H9 (cell line): ENCODE results near the gene PTPN7. TPM values are rescaled to one million over a fixed set of nuclear protein-coding genes. Genes with fewer than 3 reads are reported as not detected.

Source experiments
- DNase-seq: peaks from one replicate; pipeline ENCODE4 v3.0.0-alpha.2; 2017
- H2AFZ ChIP-seq: one replicate; pipeline ENCODE4 v1.6.1; 2013; ENCODE audit warnings: mild to moderate bottlenecking, low read length, control low read depth, moderate library complexity
- H2AK5ac ChIP-seq: 2 replicates; pipeline ENCODE4 v1.6.1; 2013; ENCODE audit warnings: low read length, control low read depth, mixed read lengths; ENCODE audit not compliant: insufficient read length
- H2BK120ac ChIP-seq: one replicate; pipeline ENCODE4 v1.6.1; 2013; ENCODE audit warnings: low read depth, mild to moderate bottlenecking, low read length, control low read depth, inconsistent platforms; ENCODE audit not compliant: poor library complexity, severe bottlenecking
- H2BK12ac ChIP-seq: 2 replicates; pipeline ENCODE4 v1.6.1; 2013; ENCODE audit warnings: low read length, control low read depth, mixed read lengths, low read depth; ENCODE audit not compliant: insufficient read length
- H2BK15ac ChIP-seq: 2 replicates; pipeline ENCODE4 v1.6.1; 2013; ENCODE audit warnings: low read depth, low read length, control low read depth
- H2BK20ac ChIP-seq: one replicate; pipeline ENCODE4 v1.6.1; 2013; ENCODE audit warnings: low read depth, mild to moderate bottlenecking, low read length, control low read depth, inconsistent platforms; ENCODE audit not compliant: poor library complexity, severe bottlenecking
- H2BK5ac ChIP-seq: 2 replicates; pipeline ENCODE4 v1.6.1; 2013; ENCODE audit warnings: low read length, control low read depth, mixed read lengths; ENCODE audit not compliant: insufficient read length
- H3K14ac ChIP-seq: 2 replicates; pipeline ENCODE4 v1.6.1; 2013; ENCODE audit warnings: low read length, control low read depth; ENCODE audit not compliant: insufficient read depth
- H3K18ac ChIP-seq: 2 replicates; pipeline ENCODE4 v1.6.1; 2013; ENCODE audit warnings: low read depth, mild to moderate bottlenecking, mixed read lengths, low read length, control low read depth; ENCODE audit not compliant: insufficient read length
- H3K23ac ChIP-seq: 2 replicates; pipeline ENCODE4 v1.6.1; 2013; ENCODE audit warnings: low read length, control low read depth, mixed read lengths, low read depth; ENCODE audit not compliant: insufficient read length
- H3K23me2 ChIP-seq: 2 replicates; pipeline ENCODE4 v1.6.1; 2013; ENCODE audit warnings: low read depth, mild to moderate bottlenecking, mixed read lengths, low read length, control low read depth; ENCODE audit not compliant: insufficient read length, poor library complexity, severe bottlenecking
- H3K27ac ChIP-seq: 2 replicates; pipeline ENCODE4 v1.5.1; 2013; ENCODE audit warnings: low read length, control low read depth, mixed read lengths, low read depth; ENCODE audit not compliant: insufficient read length
- H3K27me3 ChIP-seq: 2 replicates; pipeline ENCODE4 v1.6.1; 2013; ENCODE audit warnings: low read length, control low read depth, inconsistent platforms; ENCODE audit not compliant: insufficient read depth
- H3K4ac ChIP-seq: 2 replicates; pipeline ENCODE4 v1.6.1; 2013; ENCODE audit warnings: low read depth, mild to moderate bottlenecking, control low read depth, inconsistent platforms, low read length, moderate library complexity
- H3K4me1 ChIP-seq: 2 replicates; pipeline ENCODE4 v1.6.1; 2013; ENCODE audit warnings: low read length, control low read depth, inconsistent platforms; ENCODE audit not compliant: insufficient read depth
- H3K4me2 ChIP-seq: 2 replicates; pipeline ENCODE4 v1.6.1; 2013; ENCODE audit warnings: low read length, control low read depth, mixed read lengths; ENCODE audit not compliant: insufficient read length, insufficient read depth
- H3K56ac ChIP-seq: 2 replicates; pipeline ENCODE4 v1.6.1; 2013; ENCODE audit warnings: low read depth, mild to moderate bottlenecking, mixed read lengths, low read length, control low read depth; ENCODE audit not compliant: insufficient read length
- H3K79me1 ChIP-seq: 2 replicates; pipeline ENCODE4 v1.6.1; 2013; ENCODE audit warnings: low read depth, mild to moderate bottlenecking, moderate library complexity, low read length, control low read depth, inconsistent platforms; ENCODE audit not compliant: insufficient read depth, poor library complexity, severe bottlenecking
- H3K79me2 ChIP-seq: 2 replicates; pipeline ENCODE4 v1.6.1; 2013; ENCODE audit warnings: low read length, control low read depth, inconsistent platforms; ENCODE audit not compliant: insufficient read depth
- H3K9ac ChIP-seq: 2 replicates; pipeline ENCODE4 v1.6.1; 2013; ENCODE audit warnings: low read length, control low read depth, mixed read lengths; ENCODE audit not compliant: insufficient read length; ENCODE audit errors: extremely low read depth
- H3K9me3 ChIP-seq: one replicate; pipeline ENCODE4 v1.6.1; 2013; ENCODE audit warnings: low read depth, low read length, inconsistent platforms; ENCODE audit not compliant: control insufficient read depth
- H3T11ph ChIP-seq: one replicate; pipeline ENCODE4 v1.6.1; 2013; ENCODE audit warnings: mild to moderate bottlenecking, low read length, control low read depth, inconsistent platforms
- H4K20me1 ChIP-seq: one replicate; pipeline ENCODE4 v1.6.1; 2013; ENCODE audit not compliant: control insufficient read depth, insufficient read length, insufficient read depth
- H4K5ac ChIP-seq: 2 replicates; pipeline ENCODE4 v1.6.1; 2013; ENCODE audit warnings: low read depth, mild to moderate bottlenecking, mixed read lengths, low read length, control low read depth; ENCODE audit not compliant: insufficient read length
- H4K8ac ChIP-seq: replicated peaks from 2 replicates; pipeline ENCODE4 v1.6.1; 2013; ENCODE audit warnings: low read length, control low read depth, mixed read lengths, low read depth; ENCODE audit not compliant: insufficient read length
- H4K91ac ChIP-seq: 2 replicates; pipeline ENCODE4 v1.6.1; 2013; ENCODE audit warnings: low read depth, mild to moderate bottlenecking, moderate library complexity, mixed read lengths, low read length, control low read depth; ENCODE audit not compliant: insufficient read length
- H3K27ac Mint-ChIP-seq, 3 experiments: 2 replicates in 2 of 3; 3 replicates in 1 of 3; pipeline ENCODE4 v1.8.0; 2020 to 2021; ENCODE audit warnings: mixed read lengths in 3 of 3, mild to moderate bottlenecking in 1 of 3, moderate library complexity in 1 of 3
- H3K27me3 Mint-ChIP-seq: 2 replicates; pipeline ENCODE4 v1.8.0; 2021; ENCODE audit warnings: low read depth, mild to moderate bottlenecking, moderate library complexity, mixed read lengths
- H3K36me3 Mint-ChIP-seq, 3 experiments: 2 replicates in 2 of 3; 3 replicates in 1 of 3; pipeline ENCODE4 v1.8.0; 2020 to 2021; ENCODE audit warnings: low read depth in 3 of 3, mixed read lengths in 3 of 3; ENCODE audit not compliant: insufficient read depth in 1 of 3
- H3K4me1 Mint-ChIP-seq, 2 experiments: 2 replicates each; pipeline ENCODE4 v1.8.0; 2020; ENCODE audit warnings: mixed read lengths in 2 of 2
- H3K4me3 Mint-ChIP-seq, 2 experiments: 2 replicates in 1 of 2; 3 replicates in 1 of 2; pipeline ENCODE4 v1.8.0; 2020 to 2021; ENCODE audit warnings: mild to moderate bottlenecking in 2 of 2, mixed read lengths in 2 of 2, moderate library complexity in 1 of 2
- H3K9me3 Mint-ChIP-seq, 2 experiments: 2 replicates in 1 of 2; 3 replicates in 1 of 2; pipeline ENCODE4 v1.8.0; 2020; ENCODE audit warnings: mild to moderate bottlenecking in 2 of 2, mixed read lengths in 2 of 2, moderate library complexity in 1 of 2
- CTCF ChIP-seq: fragments of 200-600 bp; sonication (generic); conservative IDR thresholded peaks from 3 replicates; pipeline ENCODE4 v1.8.0; 2021; ENCODE audit warnings: antibody characterized with exemption, mild to moderate bottlenecking
- WGBS: extraction: QIAGEN DNeasy Blood & Tissue Kit; methylation state at CpG from one replicate; pipeline ENCODE4 v1.1.7; 2013; ENCODE audit warnings: missing lambda C conversion rate, low lambda C conversion rate, mixed read lengths; ENCODE audit not compliant: insufficient read length; ENCODE audit errors: extremely low coverage; 5-methylcytosine and 5-hydroxymethylcytosine counted together
- total RNA-seq: library from RNA; stranded (reverse); gene quantifications from 2 replicates; pipeline ENCODE4 v1.2.1, GENCODE V29; 2021

Gene PTPN7
- total RNA-seq, 1 experiment from 2014 or later, result 0.72 TPM

- Histone ChIP-seq H3K18ac (no peak overlapping the region), H3K23ac (no peak overlapping the region), H3K79me2 (no peaks in the 10 kb centered on the region), H4K8ac (no peak overlapping the region), H3K27ac (no peak overlapping the region), H2AFZ (no peak overlapping the region), H2BK12ac (no peak overlapping the region), H3K4me2 (no peak overlapping the region), H2BK15ac (no peak overlapping the region), H3K56ac (no peak overlapping the region), H4K5ac (no peak overlapping the region), H2BK120ac (no peak overlapping the region), H2BK20ac (no peak overlapping the region), H2BK5ac (no peak overlapping the region), H3K23me2 (no peaks in the 10 kb centered on the region), H3K9me3 (no peaks in the 10 kb centered on the region), H3K79me1 (no peaks in the 10 kb centered on the region), H3K14ac (no peak overlapping the region), H3T11ph (no peak overlapping the region), H2AK5ac (no peak overlapping the region), H3K4me1 (peaks cover 3% of the 10 kb centered on the region; the same call in 1 of the 2 replicates), H3K27me3 (no peaks in the 10 kb centered on the region), H3K4ac (no peak overlapping the region), H4K20me1 (no peaks in the 10 kb centered on the region), H3K9ac (no peak overlapping the region), H4K91ac (no peak overlapping the region)
- Mint-ChIP-seq H3K27ac (peak overlapping the region in 1 of 3 experiments; percentile 79; a peak in 3 of 7 replicates), H3K4me3 (peak overlapping the region; percentile 40 to 60; a peak in 4 of 5 replicates), H3K4me1 (peaks cover 15 to 24% of the 10 kb centered on the region in 2 experiments), H3K36me3 (no peaks in the 10 kb centered on the region), H3K9me3 (no peaks in the 10 kb centered on the region; a peak in 1 of 5 replicates), H3K27me3 (peaks cover 11% of the 10 kb centered on the region)
- TF ChIP-seq CTCF, result peak; percentile 97
- peak; percentile 98 for DNase-seq
- WGBS, result no CpG with 5 or more reads among the region's 19 CpGs
These were observed 24.5 kb upstream of the PTPN7 start for GRCh38 chr1:202184750-202185460.
